ENCODE results near the gene CLCA1. TPM values are rescaled to one million over a fixed set of nuclear protein-coding genes. Genes with fewer than 3 reads are reported as not detected.

Gene CLCA1
- total RNA-seq, 1 donor from 2014 or later, result not detected

GRCh38 chr1:86503406-86504136 lies 34.8 kb downstream of the CLCA1 start:
- Mint-ChIP-seq H3K9me3 (ENCODE audit: unreplicated experiment) (no peaks in the 10 kb centered on the region), H3K27ac (ENCODE audit: unreplicated experiment) (no peak overlapping the region), H3K27me3 (ENCODE audit: low read depth, unreplicated experiment) (peaks cover 5% of the 10 kb centered on the region), H3K4me1 (ENCODE audit: low read depth, unreplicated experiment) (peaks cover 8% of the 10 kb centered on the region), H3K36me3 (ENCODE audit: low read depth, unreplicated experiment) (no peaks in the 10 kb centered on the region), H3K4me3 (ENCODE audit: unreplicated experiment) (no peak overlapping the region)
- H3K9me3 ChIP-seq (ENCODE audit: insufficient read depth, low read depth, low read length), result no peaks in the 10 kb centered on the region
- no peak overlapping the region for H3K4me3 ChIP-seq (ENCODE audit: insufficient read depth, low read depth, low read length)
- H3K27me3 ChIP-seq (ENCODE audit: insufficient read depth, low read length), result no peaks in the 10 kb centered on the region
- H3K27ac ChIP-seq (ENCODE audit: low read depth, low read length), result peak overlapping the region; percentile 59
- no peaks in the 10 kb centered on the region for H3K79me2 ChIP-seq (ENCODE audit: insufficient read depth, low read length)
- DNase-seq (ENCODE audit: low read depth), result no peak
- peak overlapping the region; percentile 62 for H3K9ac ChIP-seq (ENCODE audit: low read length)
- peaks cover 20% of the 10 kb centered on the region for H3K4me1 ChIP-seq (ENCODE audit: insufficient read depth, low read length)
- no peaks in the 10 kb centered on the region for H3K36me3 ChIP-seq (ENCODE audit: insufficient read depth, low read length)
- no peak for FAIRE-seq
- TF ChIP-seq, protein P1, sequence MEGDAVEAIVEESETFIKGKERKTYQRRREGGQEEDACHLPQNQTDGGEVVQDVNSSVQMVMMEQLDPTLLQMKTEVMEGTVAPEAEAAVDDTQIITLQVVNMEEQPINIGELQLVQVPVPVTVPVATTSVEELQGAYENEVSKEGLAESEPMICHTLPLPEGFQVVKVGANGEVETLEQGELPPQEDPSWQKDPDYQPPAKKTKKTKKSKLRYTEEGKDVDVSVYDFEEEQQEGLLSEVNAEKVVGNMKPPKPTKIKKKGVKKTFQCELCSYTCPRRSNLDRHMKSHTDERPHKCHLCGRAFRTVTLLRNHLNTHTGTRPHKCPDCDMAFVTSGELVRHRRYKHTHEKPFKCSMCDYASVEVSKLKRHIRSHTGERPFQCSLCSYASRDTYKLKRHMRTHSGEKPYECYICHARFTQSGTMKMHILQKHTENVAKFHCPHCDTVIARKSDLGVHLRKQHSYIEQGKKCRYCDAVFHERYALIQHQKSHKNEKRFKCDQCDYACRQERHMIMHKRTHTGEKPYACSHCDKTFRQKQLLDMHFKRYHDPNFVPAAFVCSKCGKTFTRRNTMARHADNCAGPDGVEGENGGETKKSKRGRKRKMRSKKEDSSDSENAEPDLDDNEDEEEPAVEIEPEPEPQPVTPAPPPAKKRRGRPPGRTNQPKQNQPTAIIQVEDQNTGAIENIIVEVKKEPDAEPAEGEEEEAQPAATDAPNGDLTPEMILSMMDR (IDR thresholded peaks at IDR 0.05; ENCODE audit: insufficient read depth, low read depth, low read length), result no peak
- H2AFZ ChIP-seq (ENCODE audit: low read depth, low read length), result peak overlapping the region; percentile 53
- H3K4me2 ChIP-seq (ENCODE audit: low read length), result peak overlapping the region; percentile 77
- H4K20me1 ChIP-seq (ENCODE audit: insufficient read depth, low read length), result no peaks in the 10 kb centered on the region

GRCh38 chr1:86504137-86504479 lies 35.4 kb downstream of the CLCA1 start:
- peaks cover 20% of the 10 kb centered on the region for H3K4me1 ChIP-seq (ENCODE audit: insufficient read depth, low read length)
- peak overlapping the region; percentile 53 for H2AFZ ChIP-seq (ENCODE audit: low read depth, low read length)
- no peak for FAIRE-seq
- no peak overlapping the region for H3K4me3 ChIP-seq (ENCODE audit: insufficient read depth, low read depth, low read length)
- Mint-ChIP-seq H3K4me3 (ENCODE audit: unreplicated experiment) (no peak overlapping the region), H3K36me3 (ENCODE audit: low read depth, unreplicated experiment) (no peaks in the 10 kb centered on the region), H3K9me3 (ENCODE audit: unreplicated experiment) (no peaks in the 10 kb centered on the region), H3K27ac (ENCODE audit: unreplicated experiment) (no peak overlapping the region), H3K4me1 (ENCODE audit: low read depth, unreplicated experiment) (peaks cover 8% of the 10 kb centered on the region), H3K27me3 (ENCODE audit: low read depth, unreplicated experiment) (peaks cover 5% of the 10 kb centered on the region)
- no peaks in the 10 kb centered on the region for H3K79me2 ChIP-seq (ENCODE audit: insufficient read depth, low read length)
- peak overlapping the region; percentile 62 for H3K9ac ChIP-seq (ENCODE audit: low read length)
- no peaks in the 10 kb centered on the region for H3K9me3 ChIP-seq (ENCODE audit: insufficient read depth, low read depth, low read length)
- H3K27me3 ChIP-seq (ENCODE audit: insufficient read depth, low read length), result no peaks in the 10 kb centered on the region
- no peaks in the 10 kb centered on the region for H4K20me1 ChIP-seq (ENCODE audit: insufficient read depth, low read length)
- H3K27ac ChIP-seq (ENCODE audit: low read depth, low read length), result peak overlapping the region; percentile 59
- peak overlapping the region; percentile 77 for H3K4me2 ChIP-seq (ENCODE audit: low read length)
- no peaks in the 10 kb centered on the region for H3K36me3 ChIP-seq (ENCODE audit: insufficient read depth, low read length)
- peak; percentile 37 for DNase-seq (ENCODE audit: low read depth)
- TF ChIP-seq, protein P1 (IDR thresholded peaks at IDR 0.05; ENCODE audit: insufficient read depth, low read depth, low read length), result no peak
- no peak for TF ChIP-seq EZH2 (IDR thresholded peaks at IDR 0.05; ENCODE audit: insufficient read depth, low read length)

- H4K20me1 ChIP-seq (ENCODE audit: insufficient read depth, low read length), result no peaks in the 10 kb centered on the region
- H3K9me3 Mint-ChIP-seq (ENCODE audit: unreplicated experiment), result no peaks in the 10 kb centered on the region
- H3K27me3 ChIP-seq (ENCODE audit: insufficient read depth, low read length), result no peaks in the 10 kb centered on the region
- no peaks in the 10 kb centered on the region for H3K36me3 Mint-ChIP-seq (ENCODE audit: low read depth, unreplicated experiment)
- H3K79me2 ChIP-seq (ENCODE audit: insufficient read depth, low read length), result no peaks in the 10 kb centered on the region
- no peak overlapping the region for H2AFZ ChIP-seq (ENCODE audit: low read depth, low read length)
- peaks cover 5% of the 10 kb centered on the region for H3K27me3 Mint-ChIP-seq (ENCODE audit: low read depth, unreplicated experiment)
- no peaks in the 10 kb centered on the region for H3K9me3 ChIP-seq (ENCODE audit: insufficient read depth, low read depth, low read length)
- no peak overlapping the region for H3K9ac ChIP-seq (ENCODE audit: low read length)
- H3K4me2 ChIP-seq (ENCODE audit: low read length), result peak overlapping the region; percentile 77
- no peak overlapping the region for H3K4me3 Mint-ChIP-seq (ENCODE audit: unreplicated experiment)
- H3K4me1 Mint-ChIP-seq (ENCODE audit: low read depth, unreplicated experiment), result peaks cover 8% of the 10 kb centered on the region
- H3K27ac ChIP-seq (ENCODE audit: low read depth, low read length), result no peak overlapping the region
- peak overlapping the region; percentile 9 for H3K4me3 ChIP-seq (ENCODE audit: insufficient read depth, low read depth, low read length)
- TF ChIP-seq, protein P1 (IDR thresholded peaks at IDR 0.05; ENCODE audit: insufficient read depth, low read depth, low read length), result no peak
- TF ChIP-seq EZH2 (IDR thresholded peaks at IDR 0.05; ENCODE audit: insufficient read depth, low read length), result no peak
- DNase-seq (ENCODE audit: low read depth), result peak; percentile 48
- H3K4me1 ChIP-seq (ENCODE audit: insufficient read depth, low read length), result peaks cover 20% of the 10 kb centered on the region
- FAIRE-seq, result no peak
- no peaks in the 10 kb centered on the region for H3K36me3 ChIP-seq (ENCODE audit: insufficient read depth, low read length)
- H3K27ac Mint-ChIP-seq (ENCODE audit: unreplicated experiment), result no peak overlapping the region
These were observed 36.3 kb downstream of the CLCA1 start for GRCh38 chr1:86504895-86505563.

All from astrocyte (in vitro differentiated cells and primary cell).